Left renal pelvis (tissue), 4 donors: ENCODE measurements around the gene SLC22A5. TPM values are rescaled to one million over a fixed set of nuclear protein-coding genes. Genes with fewer than 3 reads are reported as not detected.

Source experiments
- DNase-seq, 4 donors: peaks; one replicate each; pipeline ENCODE4 v3.0.0-alpha.2; 2013; ENCODE audit warnings: low read depth in 4 of 4, low spot score in 3 of 4
- polyA plus RNA-seq, 4 donors: library from polyadenylated mRNA; unstranded; fragments of 120-200 nt; gene quantifications; one replicate each; pipeline ENCODE4 v1.2.1, GENCODE V29; 2013; ENCODE audit not compliant: insufficient read length in 4 of 4

The SLC22A5 gene
- polyA plus RNA-seq, 4 donors: 16.3 to 55.8 (median 42.1) TPM

GRCh38 chr5:132439521-132440089, 70.1 kb downstream of the SLC22A5 start:
- DNase-seq: no peak

- DNase-seq: no peak
Measured at GRCh38 chr5:132444061-132444460, 74.6 kb downstream of the SLC22A5 start.

Other genes starting within 250 kb of the SLC22A5 start
- gene P4HA2, start 141.9 kb upstream of the SLC22A5 start, polyA plus RNA-seq: 10 to 100 TPM; 24.8 to 43.6 (median 33.0) TPM
- 10 to 100 TPM; 14.5 to 36.4 (median 17.4) TPM for gene PDLIM4, start 112.0 kb upstream of the SLC22A5 start, polyA plus RNA-seq
- gene SLC22A4, start 75.3 kb upstream of the SLC22A5 start, polyA plus RNA-seq: 1 to 10 TPM; 3.1 to 7.6 (median 6.7) TPM
- gene IRF1, start 121.1 kb downstream of the SLC22A5 start, polyA plus RNA-seq: 10 to 100 TPM; 14.7 to 23.8 (median 18.1) TPM
- under 1 TPM in 1 of 4 donors, not detected in 3; 0.31 TPM for gene IL5, start 173.8 kb downstream of the SLC22A5 start, polyA plus RNA-seq
- 10 to 100 TPM; 36.7 to 55.2 (median 50.8) TPM for gene RAD50, start 187.3 kb downstream of the SLC22A5 start, polyA plus RNA-seq